Tibial nerve (tissue), 4 donors: ENCODE results near the gene KRT86.

Experiments
- CTCF ChIP-seq, 5 experiments: fragments of 200-600 bp in 3 of 5; fragments of 450-650 bp in 2 of 5; sonication (generic) in 3 of 5; IDR thresholded peaks; one replicate each; pipeline ENCODE4 v1.5.1; 2016 to 2019; ENCODE audit warnings: antibody characterized with exemption in 5 of 5, mild to moderate bottlenecking in 3 of 5, moderate library complexity in 2 of 5
- EP300 ChIP-seq, 2 donors: sonication (generic); formaldehyde crosslinking; IDR thresholded peaks; one replicate each; pipeline ENCODE4 v1.6.1; 2017; ENCODE audit warnings: antibody characterized with exemption in 2 of 2, mild to moderate bottlenecking in 1 of 2
- POLR2A ChIP-seq, 2 donors: fragments of 450-650 bp; IDR thresholded peaks; one replicate each; pipeline ENCODE4 v1.6.1; 2017; ENCODE audit warnings: antibody characterized with exemption in 2 of 2, mild to moderate bottlenecking in 2 of 2, moderate library complexity in 2 of 2

- TF ChIP-seq POLR2A (IDR thresholded peaks at IDR 0.05): no peak
- no peak for TF ChIP-seq CTCF (IDR thresholded peaks at IDR 0.05)
- no peak for TF ChIP-seq EP300 (IDR thresholded peaks at IDR 0.05)
Observed at GRCh38 chr12:52291267-52291935, 17.0 kb downstream of the KRT86 start, which contains the start of gene KRT81.
